DOHH2 (cell line): ENCODE measurements around the gene WFDC1.

ENCODE experiments used
- EZH2phosphoT487 ChIP-seq: fragments of 200-600 bp; sonication (generic); IDR thresholded peaks from 2 replicates; pipeline ENCODE4 v1.6.1; 2017; ENCODE audit warnings: borderline replicate concordance, mild to moderate bottlenecking, antibody characterized with exemption, low read length, moderate library complexity, mixed read lengths
- TF ChIP-seq, protein P1 (sequence below): fragments of 200-600 bp; sonication (generic); IDR thresholded peaks from one replicate; pipeline ENCODE4 v1.5.1; 2014; ENCODE audit warnings: antibody characterized with exemption, mild to moderate bottlenecking, low read depth, low read length; ENCODE audit not compliant: poor library complexity, severe bottlenecking

DNA sequence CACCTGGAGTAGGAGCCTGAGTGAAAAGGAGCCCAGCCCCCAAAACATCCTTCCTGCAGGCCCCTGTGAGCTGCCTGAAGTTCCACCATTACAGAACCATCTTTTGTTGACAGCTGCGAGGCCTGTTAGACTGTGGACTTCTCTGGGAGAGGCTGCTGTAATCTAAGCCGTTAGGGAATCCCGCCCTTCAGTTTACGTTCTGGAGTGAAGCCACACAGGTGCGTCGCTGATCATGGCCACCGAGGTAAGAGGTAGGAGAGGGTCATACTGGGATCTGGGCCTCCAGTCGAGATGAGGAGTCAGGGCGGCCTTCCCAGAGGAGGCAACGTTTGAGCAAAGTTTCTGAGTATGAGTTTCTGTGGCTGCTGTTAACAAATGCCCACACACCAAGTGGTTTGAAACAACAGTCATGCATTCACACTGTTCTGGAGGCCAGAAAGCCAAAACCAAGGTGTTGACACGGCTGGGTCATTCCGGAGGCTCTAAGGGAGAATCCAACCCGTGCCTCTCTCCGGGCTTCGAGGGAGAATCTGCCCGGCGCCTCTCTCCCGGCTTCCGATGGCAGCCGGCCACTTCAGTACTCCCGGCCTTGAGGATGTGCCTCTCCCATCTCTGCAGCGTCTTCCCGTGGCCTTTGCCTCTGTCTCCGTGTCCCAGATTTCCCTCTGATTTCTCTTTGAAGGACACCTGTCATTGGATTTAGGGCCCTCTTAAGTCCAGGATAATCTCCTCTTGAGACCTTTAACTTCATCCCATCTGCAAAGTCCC lies 47.0 kb downstream of the WFDC1 start:
- TF ChIP-seq, protein P1, sequence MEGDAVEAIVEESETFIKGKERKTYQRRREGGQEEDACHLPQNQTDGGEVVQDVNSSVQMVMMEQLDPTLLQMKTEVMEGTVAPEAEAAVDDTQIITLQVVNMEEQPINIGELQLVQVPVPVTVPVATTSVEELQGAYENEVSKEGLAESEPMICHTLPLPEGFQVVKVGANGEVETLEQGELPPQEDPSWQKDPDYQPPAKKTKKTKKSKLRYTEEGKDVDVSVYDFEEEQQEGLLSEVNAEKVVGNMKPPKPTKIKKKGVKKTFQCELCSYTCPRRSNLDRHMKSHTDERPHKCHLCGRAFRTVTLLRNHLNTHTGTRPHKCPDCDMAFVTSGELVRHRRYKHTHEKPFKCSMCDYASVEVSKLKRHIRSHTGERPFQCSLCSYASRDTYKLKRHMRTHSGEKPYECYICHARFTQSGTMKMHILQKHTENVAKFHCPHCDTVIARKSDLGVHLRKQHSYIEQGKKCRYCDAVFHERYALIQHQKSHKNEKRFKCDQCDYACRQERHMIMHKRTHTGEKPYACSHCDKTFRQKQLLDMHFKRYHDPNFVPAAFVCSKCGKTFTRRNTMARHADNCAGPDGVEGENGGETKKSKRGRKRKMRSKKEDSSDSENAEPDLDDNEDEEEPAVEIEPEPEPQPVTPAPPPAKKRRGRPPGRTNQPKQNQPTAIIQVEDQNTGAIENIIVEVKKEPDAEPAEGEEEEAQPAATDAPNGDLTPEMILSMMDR, result no peak
- TF ChIP-seq EZH2phosphoT487, result no peak
